Measurements from ENCODE around the gene NUFIP2. TPM values are rescaled to one million over a fixed set of nuclear protein-coding genes. Genes with fewer than 3 reads are reported as not detected.

The NUFIP2 gene
- total and polyA plus RNA-seq, 2 donors (not counting 1 experiment from before 2014, with no cell fraction given) = 9.6 to 83.5 TPM

GRCh38 chr17:29207975-29208374 lies 86.0 kb downstream of the NUFIP2 start:
- Mint-ChIP-seq H3K4me1 (no peaks in the 10 kb centered on the region), H3K9me3 (ENCODE audit: insufficient read depth) (no peaks in the 10 kb centered on the region), H3K27ac (no peak overlapping the region), H3K4me3 (no peak overlapping the region), H3K27me3 (peaks cover 4% of the 10 kb centered on the region)
- intact Hi-C loops (cut with micrococcal nuclease) = no loop called here
- TF ChIP-seq EZH2 (IDR thresholded peaks at IDR 0.05; ENCODE audit: borderline replicate concordance, insufficient read depth, low read depth, low read length, poor library complexity, severe bottlenecking) (no peak), CTCF (IDR thresholded peaks at IDR 0.05) (no peak)
- ChIA-PET CTCF (interaction anchor here (1.1 to 3.0 kb wide), 3 partner anchors 9 to 60 kb away, joined by 3 to 13 read pairs (median 7); no protein-coding TSS in a partner anchor), POLR2A (interaction anchor here (1.2 kb wide), 1 partner anchor 59 kb away, joined by 3 read pairs; no protein-coding TSS in a partner anchor)
- no peak overlapping the region for H3K4me3 ChIP-seq (ENCODE audit: control extremely low read depth in 1 of 5, extremely low read depth in 1 of 5, insufficient read depth in 1 of 5, low read depth in 2 of 5, low read length in 4 of 5)
- ATAC-seq (ENCODE audit: low read depth) (no peak), DNase-seq (no peak)
- no peak overlapping the region for H3K27ac ChIP-seq (ENCODE audit: low read length in 2 of 2)
- 100% methylated on average over 1 of the region's 2 CpGs for WGBS (ENCODE audit: insufficient coverage)
- no peaks in the 10 kb centered on the region for H3K36me3 ChIP-seq (replicated peaks in 1 of 2; ENCODE audit: control extremely low read depth in 1 of 2, control insufficient read depth in 1 of 2, extremely low read depth in 1 of 2, insufficient read depth in 2 of 2, low read length in 1 of 2)
- no peaks in the 10 kb centered on the region for H3K79me2 ChIP-seq (ENCODE audit: control insufficient read depth, insufficient read depth, low read length)
- H3K4me2 ChIP-seq (replicated peaks; ENCODE audit: low read depth, low read length, poor library complexity, severe bottlenecking) = no peak overlapping the region
- no peak overlapping the region for H2AFZ ChIP-seq (ENCODE audit: insufficient read depth, low read depth, low read length, poor library complexity, severe bottlenecking)
- H3K9ac ChIP-seq (ENCODE audit: low read length) = no peak overlapping the region
- no peaks in the 10 kb centered on the region for H3K9me3 ChIP-seq (ENCODE audit: control extremely low read depth in 1 of 3, control insufficient read depth in 2 of 3, insufficient read depth in 1 of 3, low read length in 2 of 3)
- H4K20me1 ChIP-seq (ENCODE audit: control insufficient read depth, insufficient read depth, low read length, poor library complexity, severe bottlenecking) = no peaks in the 10 kb centered on the region
- no peaks in the 10 kb centered on the region for H3K27me3 ChIP-seq (replicated peaks in 1 of 4; ENCODE audit: control extremely low read depth in 1 of 4, control insufficient read depth in 3 of 4, insufficient read depth in 4 of 4, low read length in 3 of 4)
- peaks cover 0 to 2% of the 10 kb centered on the region in 2 donors for H3K4me1 ChIP-seq (ENCODE audit: control insufficient read depth in 2 of 2, insufficient read depth in 2 of 2, low read length in 2 of 2)

Other genes starting within 250 kb of the NUFIP2 start
- gene MYO18A, start 113.8 kb downstream of the NUFIP2 start, total RNA-seq = 155 and 169 TPM in 2 replicates
- gene MYO18A, start 113.8 kb downstream of the NUFIP2 start, polyA plus RNA-seq = 72.2 and 122 TPM in 2 replicates
- not detected in 2 replicates for gene CRYBA1, start 47.3 kb downstream of the NUFIP2 start, total RNA-seq
- gene CRYBA1, start 47.3 kb downstream of the NUFIP2 start, polyA plus RNA-seq = not detected in 2 replicates
- gene TAOK1, start 96.2 kb upstream of the NUFIP2 start, total RNA-seq = 78.8 and 80.7 TPM in 2 replicates
- gene TAOK1, start 96.2 kb upstream of the NUFIP2 start, polyA plus RNA-seq = 8.9 and 9.8 TPM in 2 replicates